Measurements from ENCODE around the gene MAN2B2.

DNA sequence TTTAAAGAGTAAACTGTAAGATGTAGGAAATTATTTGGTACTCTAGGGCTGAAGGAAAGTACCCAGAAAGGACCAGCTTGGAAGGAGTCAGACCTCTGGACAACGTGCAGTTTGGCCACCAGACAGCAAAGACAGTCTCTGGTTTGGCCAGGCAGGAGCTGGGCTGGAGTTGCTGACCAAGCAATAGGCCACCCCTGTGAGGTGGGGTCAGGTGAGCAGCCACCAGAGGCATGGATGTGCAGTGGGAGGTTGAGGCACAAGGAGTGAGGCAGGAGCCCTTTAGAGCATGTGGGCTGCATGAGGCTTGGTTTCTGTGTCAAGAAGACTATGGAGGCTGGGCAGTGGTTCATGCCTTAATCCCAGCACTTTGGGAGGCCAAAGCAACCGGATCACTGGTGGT is 47.8 kb downstream of the MAN2B2 start:
- no peak for TF ChIP-seq CTCF (optimal IDR thresholded peaks at IDR 0.05 in 1 of 3, IDR thresholded peaks at IDR 0.05 in 1 of 3, conservative IDR thresholded peaks at IDR 0.05 in 1 of 3; ENCODE audit: extremely low read depth in 1 of 3, insufficient read depth in 2 of 3, low read length in 3 of 3)
- no peak for TF ChIP-seq EZH2 (IDR thresholded peaks at IDR 0.05; ENCODE audit: low read length)
